ENCODE results near the gene TMEM165.

GRCh38 chr4:55373461-55373860 is 22.3 kb upstream of the TMEM165 start:
- no peak for TF ChIP-seq CTCF (IDR thresholded peaks at IDR 0.05)
- TF ChIP-seq POLR2A (IDR thresholded peaks at IDR 0.05) = no peak
